GM18873 (cell line): Measurements from ENCODE around the gene SENP5.

Source experiments
- ATAC-seq: cut with Tn5 transposase; IDR thresholded peaks from one replicate; pipeline ENCODE4 v1.9.1; 2021; ENCODE audit warnings: mild to moderate bottlenecking, moderate library complexity, moderate number of reproducible peaks; ENCODE audit not compliant: unreplicated experiment, low FRiP score

The SENP5 gene

GRCh38 chr3:196966526-196967401 is 99.0 kb downstream of the SENP5 start:
- ATAC-seq = no peak

- ATAC-seq = no peak
Measured at GRCh38 chr3:196967412-196968232, 99.9 kb downstream of the SENP5 start.

- no peak for ATAC-seq
Measured at GRCh38 chr3:196968233-196969133, 100.8 kb downstream of the SENP5 start, which contains the start of gene PIGZ. TSS of gene PIGZ (minus strand) at chr3:196968833. CDS start at chr3:196952031, 16,802 bp downstream.

- ATAC-seq = no peak
Measured at GRCh38 chr3:196969134-196969659, 101.5 kb downstream of the SENP5 start.

- no peak for ATAC-seq
Measured at GRCh38 chr3:196969660-196970546, 102.2 kb downstream of the SENP5 start.

GRCh38 chr3:196970547-196971093 is 102.9 kb downstream of the SENP5 start:
- ATAC-seq = no peak

- no peak for ATAC-seq
Measured at GRCh38 chr3:196971094-196971698, 103.5 kb downstream of the SENP5 start.

- no peak for ATAC-seq
Measured at GRCh38 chr3:196974661-196975060, 106.9 kb downstream of the SENP5 start.

GRCh38 chr3:196975349-196975748 is 107.6 kb downstream of the SENP5 start:
- ATAC-seq = no peak

- no peak for ATAC-seq
Measured at GRCh38 chr3:196976941-196977340, 109.2 kb downstream of the SENP5 start.

GRCh38 chr3:196979545-196979944 is 111.8 kb downstream of the SENP5 start:
- ATAC-seq = no peak

GRCh38 chr3:196981657-196982056 is 113.9 kb downstream of the SENP5 start:
- ATAC-seq = no peak

GRCh38 chr3:196983186-196983585 is 115.5 kb downstream of the SENP5 start:
- no peak for ATAC-seq
